ENCODE measurements around the gene GAL3ST3. TPM values are rescaled to one million over a fixed set of nuclear protein-coding genes. Genes with fewer than 3 reads are reported as not detected.
"Not testable (repeated sequence)": the region's sequence is repeated elsewhere in the genome, so short reads cannot be mapped to it uniquely, and the experiment has no call there.

Gene GAL3ST3
- polyA plus RNA-seq, 3 donors: 5.4 to 6.4 (median 6.1) TPM

DNA sequence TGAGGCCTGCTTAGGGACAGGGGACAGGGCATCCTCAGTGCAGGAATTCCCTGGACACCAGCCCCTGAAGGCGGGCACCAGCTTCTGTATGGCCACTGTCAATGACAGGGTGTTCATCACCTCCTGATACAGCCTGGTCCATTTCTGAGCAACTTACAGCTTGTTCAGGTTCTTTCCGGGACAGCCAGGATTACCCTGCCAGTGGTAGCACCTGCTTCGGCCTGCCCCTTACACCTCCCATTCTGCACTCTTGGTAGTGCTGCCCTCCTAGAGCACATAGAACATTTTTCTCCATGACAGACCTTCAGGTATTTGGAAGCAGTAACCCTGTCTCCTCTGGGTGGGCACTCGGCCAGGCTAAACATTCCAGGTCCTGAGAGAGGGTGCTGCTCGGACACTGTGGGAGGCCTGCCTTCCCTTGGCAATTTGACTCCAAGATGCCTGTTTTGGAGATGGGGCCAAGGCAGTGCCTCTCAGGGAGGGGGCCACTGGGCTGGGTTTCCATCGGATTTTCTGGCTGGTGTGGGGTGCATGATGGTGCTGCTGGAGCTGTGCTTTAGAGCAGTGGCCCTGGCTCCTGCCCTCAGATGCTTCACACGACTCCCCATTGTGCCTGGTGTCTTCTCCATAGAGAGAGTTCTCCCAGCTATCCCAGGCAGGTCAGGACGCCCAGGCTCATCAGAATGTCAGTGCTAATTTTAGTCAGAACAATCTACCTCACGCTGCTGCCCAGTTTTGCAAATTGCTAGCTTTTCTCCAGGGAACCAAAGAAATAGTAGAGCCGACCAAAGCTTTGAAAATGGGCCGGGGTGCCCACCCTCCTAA, 1.2 kb downstream of the GAL3ST3 start:
- peak; percentile 58 for DNase-seq

DNA sequence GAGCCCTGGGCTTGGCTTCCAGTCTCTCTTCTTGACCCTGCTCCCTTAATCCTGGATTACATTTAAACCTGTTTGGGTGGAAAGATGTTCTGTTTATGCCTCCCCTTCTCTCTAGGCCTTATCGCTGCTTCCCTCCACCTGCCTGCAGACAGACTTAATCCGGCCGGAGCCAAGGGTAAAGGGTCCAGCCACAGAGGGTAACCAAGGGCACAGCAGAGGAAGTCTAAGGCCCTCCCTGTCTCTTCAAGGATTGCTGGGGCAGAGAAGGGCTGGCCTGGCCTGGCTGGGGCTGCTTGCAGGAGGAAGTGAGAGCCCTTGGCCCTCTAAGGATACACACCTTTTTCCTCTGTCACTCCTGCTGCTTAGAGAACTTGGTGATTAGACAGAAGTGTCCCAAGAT, 2.1 kb downstream of the GAL3ST3 start:
- no peak for DNase-seq

DNA sequence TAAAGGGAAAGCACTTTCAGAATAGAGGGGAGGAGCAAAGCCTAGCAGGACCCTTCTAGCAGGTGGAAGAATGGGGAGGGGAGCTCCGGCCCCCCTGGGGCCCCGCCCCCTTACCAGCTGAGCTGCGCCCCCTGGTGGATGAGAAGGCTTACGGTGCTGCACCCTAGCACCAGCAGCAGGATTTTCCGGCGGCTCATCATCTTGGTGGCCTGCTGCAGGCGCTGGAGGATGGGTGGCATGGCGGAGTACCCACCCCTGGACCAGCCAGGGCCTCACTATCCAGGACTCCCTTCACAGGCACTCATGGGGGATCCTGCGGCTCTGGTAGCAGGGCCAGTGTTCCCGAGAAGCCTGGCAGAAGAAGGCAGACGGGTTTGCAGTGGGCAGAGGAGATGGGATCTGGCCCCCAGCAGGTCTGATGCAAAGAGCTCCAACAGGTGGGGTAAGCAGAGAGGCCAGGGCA, 3.8 kb downstream of the GAL3ST3 start:
- peak; percentile 64 for DNase-seq

DNA sequence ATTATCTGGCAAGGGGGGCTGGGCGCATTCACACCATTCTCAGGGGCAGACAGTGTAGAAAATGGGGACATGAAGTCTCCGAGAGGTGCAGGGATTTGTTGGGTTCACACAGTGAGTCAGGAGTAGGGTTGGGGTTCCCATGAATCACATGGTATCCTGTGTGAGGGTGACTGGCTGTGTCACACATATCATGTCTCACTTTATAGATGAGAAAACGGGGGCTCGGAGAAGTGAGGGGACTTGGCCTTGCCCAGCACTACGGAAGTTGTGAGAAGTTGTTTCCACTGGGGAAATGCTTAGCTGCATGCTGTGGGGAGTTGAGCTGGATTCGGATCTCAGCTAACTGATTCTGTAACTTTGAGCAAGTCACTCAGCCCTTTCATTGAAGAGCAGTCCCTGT, 4.2 kb downstream of the GAL3ST3 start:
- no peak for DNase-seq

DNA sequence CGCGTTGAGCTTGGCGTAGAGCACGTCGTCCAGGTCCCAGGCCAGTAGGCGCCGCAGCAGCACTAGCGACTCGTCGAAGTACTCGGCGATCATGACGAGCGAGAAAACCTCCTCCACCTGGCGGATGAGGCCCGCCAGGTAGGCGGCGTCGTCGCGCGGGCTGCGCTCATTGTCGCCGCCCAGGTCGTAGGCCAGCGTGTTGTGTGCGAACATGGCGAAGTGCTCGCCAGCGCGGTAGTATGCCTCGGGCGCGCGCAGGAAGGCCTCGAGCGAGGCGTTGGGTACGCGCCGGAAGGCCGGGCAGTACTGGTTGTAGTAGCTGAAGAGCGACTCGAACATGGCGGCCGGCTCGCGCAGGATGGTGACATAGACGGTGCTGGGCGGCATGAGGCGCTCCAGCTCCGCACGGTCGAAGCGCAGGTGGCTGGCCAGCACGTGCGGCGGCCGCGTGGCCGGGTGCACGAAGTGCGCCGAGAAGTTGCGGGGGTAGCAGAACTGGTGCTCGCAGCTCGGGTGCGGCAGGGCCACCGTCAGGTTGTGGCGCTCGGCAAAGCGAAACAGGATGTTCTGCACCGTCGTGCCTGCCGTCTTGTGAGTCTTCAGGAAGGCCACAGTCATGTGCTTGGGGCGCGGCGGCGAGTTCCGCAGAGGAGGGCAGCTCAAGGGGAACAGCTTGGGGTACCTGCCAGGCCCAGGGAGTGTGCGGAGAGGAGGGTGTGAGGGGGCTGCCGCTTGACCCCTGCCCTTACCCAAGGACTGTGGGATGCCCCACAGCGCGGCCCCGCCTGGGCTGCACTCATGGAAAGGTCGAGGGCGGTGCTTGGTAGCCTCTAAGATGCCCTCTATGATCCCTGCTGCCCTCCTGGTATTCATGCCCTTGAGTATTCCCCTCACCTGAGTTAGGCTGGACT, 5.7 kb downstream of the GAL3ST3 start:
- DNase-seq: no peak

DNA sequence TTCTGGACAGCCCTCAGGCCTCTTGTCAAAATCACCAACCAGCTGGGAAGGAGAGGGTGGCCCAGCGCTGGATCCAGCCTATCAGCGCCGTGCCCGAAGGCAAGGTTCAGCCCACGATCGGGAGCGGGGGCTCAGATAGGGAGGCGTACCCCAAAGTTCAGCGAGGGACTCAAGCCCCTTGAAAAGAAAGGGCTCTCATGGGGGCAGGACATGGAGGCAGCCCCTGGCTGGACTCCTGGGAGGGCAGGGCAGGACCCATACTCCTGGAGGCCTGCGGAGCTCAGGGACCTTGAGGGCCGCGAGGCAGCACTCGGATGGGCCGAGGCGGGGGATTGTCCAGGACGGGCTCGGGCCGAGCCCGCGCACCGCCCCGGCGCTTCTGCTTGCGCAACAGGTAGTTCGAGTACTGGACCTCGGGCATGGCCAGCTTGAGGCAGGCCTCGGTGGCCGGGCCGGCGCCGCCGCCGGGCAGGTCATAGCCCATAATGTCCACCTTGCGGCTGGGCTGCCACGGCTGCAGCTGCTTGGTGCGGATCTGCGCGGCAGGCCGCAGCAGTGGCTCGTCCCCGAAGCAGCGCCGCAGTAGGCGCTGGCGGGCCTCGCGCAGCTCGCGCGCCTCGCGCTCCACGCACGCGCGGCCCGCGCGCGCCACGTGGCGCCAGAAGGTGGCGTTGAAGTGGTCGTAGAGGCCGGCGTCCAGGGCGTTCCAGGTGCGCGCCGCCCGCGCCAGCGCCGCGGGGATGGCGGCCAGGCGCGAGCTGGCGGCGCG, 6.5 kb downstream of the GAL3ST3 start:
- DNase-seq: no peak

DNA sequence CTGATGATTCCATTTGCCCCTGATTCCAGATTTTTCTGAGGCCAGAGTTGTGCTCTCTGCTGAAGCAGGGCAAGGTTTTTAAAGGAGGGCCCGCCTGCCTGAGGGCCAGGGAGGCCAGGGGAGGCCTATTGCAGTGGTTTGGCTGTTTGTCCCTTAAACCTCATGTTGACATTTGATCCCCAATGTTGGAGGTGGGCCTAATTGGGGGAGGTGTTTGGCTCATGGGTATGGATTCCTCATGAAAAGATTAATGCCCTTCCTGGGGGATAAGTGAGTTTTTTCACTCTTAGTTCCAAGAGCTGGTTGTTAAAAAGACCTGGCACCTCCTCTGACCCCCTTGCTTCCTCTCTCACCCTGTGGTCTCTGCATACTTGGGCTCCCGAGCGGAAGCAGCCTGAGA, 9.2 kb downstream of the GAL3ST3 start:
- no peak for DNase-seq

DNA sequence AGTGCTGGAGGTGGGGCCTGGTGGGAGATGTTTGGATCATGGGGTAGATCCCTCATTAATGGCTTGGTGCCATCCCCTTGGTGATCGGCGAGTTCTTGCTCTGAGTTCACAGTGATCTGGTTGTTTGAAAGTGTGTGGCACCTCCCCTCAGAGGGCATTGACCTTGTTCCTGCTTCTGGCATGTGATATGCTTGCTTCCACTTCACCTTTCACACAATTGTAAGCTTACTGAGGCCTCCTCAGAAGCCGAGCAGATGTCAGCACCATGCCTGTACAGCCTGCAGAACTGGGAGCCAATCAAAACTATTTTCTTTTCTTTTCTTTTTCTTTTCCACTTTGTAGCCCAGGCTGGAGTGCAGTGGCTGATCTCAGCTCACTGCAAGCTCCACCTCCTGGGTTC, 11.6 kb downstream of the GAL3ST3 start:
- DNase-seq: no peak

DNA sequence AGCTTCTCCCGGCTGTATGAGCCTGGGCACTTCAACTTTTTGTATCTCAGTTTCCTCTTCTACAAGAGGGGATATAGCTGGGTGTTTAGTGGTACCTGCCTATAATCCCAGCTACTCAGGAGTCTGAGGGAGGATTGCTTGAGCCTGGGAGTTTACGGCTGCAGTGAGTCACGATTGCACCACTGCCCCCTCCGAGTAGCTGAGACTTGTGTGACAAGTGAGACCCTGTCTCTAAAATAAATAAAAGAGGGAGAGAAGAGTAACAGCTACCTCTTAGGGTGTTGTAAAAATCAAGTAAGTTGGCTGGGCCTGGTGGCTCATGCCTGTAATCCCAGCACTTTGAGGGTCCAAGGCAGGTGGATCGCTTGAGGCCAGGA, 12.6 kb downstream of the GAL3ST3 start:
- DNase-seq: no peak

DNA sequence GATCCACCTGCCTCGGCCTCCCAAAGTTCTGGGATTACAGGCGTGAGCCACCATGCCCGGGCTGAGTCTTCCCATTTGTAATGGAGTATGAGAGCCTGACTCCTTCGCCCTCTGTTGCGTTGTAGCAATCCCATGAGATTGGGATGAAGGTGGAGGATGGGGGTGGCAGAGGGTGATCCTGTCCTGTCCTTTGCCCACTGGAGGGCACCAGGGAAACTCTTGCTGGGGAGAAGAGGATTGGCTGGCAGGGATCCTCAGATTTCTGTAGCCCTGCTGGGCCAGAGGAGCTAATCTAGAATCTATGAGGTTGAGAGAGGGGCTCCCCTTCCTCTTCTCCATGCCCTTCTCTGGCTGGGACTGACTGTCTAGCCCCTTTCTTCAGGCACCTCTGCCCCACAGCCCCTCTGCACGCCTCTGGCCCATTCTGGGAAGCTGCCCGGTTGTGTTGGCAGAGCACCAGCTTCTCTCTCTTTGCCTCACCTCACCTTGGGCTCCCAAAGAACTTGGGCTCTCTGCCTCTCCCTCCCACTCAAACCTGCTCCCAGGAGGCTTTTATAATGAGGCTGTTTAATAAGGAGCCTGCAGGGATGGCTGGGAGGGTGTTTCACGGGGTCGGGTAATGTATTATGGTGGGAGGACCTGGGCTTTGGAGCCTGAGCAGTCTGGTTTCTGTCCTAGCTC, 13.2 kb downstream of the GAL3ST3 start:
- DNase-seq: no peak

DNA sequence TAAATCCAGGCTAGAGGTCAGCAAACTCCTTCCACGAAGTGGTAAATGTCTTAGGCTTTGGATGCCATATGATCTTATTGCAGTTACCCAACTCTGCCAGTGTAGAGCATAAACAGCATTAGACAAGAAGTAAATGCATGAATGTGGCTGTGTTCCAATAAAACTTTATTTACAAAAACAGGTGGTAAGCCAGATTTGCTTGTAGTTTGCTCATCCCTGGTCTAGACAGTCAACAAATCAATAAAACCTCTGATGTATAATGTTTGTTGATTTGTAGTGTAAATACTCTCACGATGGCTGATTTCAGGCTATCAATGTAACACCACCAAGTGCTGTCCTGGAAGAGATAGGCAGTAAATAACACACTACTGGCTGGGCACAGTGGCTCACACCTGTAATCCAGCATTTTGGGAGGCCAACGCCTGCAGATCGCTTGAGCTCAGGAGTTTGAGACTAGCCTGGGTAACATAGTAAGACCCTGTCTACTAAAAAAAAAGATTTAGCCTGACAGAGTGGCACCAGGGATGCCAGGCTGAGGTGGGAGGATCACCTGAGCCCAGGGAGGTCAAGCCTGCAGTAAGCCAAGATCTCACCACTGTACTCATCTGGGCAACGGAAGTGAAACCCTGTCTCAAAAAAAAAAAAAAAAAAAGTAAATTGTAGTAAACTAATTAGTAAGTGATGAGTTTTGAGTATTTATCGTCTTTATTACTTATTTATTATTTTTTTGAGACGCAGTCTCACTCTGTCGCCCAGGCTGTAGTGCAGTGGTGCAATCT, 15.8 kb downstream of the GAL3ST3 start:
- DNase-seq: no peak

DNA sequence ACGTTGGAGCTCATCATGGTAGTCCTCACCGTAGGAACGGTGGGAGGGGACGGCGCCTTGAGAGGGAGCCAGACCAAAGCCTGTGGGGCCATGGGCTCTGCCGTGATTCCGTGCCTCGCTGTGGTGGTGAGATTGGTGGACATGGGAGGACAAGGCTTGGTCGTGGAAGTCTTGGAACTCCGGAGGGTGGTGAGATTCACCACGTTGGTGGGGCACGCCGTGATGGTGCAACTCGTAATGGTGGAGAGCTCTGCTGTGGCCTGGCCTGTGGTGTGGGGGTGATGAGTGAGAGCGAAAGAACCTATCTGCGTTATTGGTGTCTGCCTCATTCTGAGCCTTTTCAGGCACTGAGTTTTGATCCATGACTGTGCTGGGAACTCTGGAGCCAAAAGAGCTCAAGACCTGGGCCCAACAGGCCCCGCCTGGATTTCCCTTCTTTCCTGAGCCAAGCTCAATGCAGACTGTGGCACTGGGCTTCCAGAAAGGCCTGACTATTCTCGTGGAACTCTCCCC, 22.9 kb downstream of the GAL3ST3 start, which contains the start of gene CATSPER1:
CATSPER1 (minus strand) TSS at position 463 of the 513 bp plus-strand sequence; CDS start at position 363, 100 bp downstream.
- DNase-seq: no peak

DNA sequence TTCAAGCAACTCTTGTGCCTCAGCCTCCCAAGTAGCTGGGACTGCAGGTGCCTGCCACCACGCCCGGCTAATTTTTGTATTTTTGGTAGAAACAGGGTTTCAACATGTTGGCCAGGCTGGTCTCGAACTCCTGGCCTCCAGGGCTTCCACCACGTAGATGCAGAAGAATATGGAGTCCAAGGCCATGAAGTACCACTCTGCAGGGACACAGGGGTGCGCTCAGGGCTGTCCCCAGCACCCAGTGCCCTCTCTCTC, 25.8 kb downstream of the GAL3ST3 start:
- not testable (repeated sequence) for DNase-seq

DNA sequence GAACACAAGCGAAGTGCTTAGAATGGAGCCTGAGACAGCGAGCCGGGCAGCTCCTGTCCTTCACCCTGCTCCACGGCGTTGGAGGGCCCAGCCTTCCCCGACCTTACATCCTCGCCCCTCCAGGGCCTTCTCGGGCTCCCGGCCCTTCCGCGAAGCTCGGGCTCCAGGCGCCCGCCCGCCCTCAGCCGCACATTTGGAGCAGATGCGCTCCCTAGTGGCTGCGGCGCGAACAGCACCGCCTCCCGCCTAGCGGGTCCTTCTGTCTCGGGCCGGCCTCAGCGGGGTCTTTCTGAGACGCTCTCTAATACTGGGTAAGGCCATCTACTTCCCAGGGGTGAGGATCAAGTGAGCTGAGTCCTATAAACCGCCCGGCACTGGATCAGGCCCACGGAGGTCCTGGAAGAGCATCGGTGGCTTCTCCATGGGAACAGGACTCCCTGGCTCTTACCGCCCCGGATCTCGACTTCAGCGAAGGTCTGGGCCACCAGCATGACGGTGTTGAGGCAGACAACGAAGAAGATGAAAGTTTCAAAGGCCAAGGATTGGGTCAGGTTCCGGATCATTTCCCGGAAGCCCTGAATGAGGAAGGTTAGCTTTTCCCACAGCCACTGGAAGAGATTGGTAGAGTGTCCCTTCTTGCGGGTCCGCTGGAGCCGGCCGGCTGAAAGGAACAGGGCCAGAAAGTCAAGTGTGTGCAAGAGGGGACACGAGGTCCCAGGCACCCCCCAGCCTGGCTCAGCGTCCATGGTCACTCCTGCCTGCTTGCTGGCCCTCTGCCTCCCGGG, 26.4 kb downstream of the GAL3ST3 start:
- peak; percentile 44 for DNase-seq

DNA sequence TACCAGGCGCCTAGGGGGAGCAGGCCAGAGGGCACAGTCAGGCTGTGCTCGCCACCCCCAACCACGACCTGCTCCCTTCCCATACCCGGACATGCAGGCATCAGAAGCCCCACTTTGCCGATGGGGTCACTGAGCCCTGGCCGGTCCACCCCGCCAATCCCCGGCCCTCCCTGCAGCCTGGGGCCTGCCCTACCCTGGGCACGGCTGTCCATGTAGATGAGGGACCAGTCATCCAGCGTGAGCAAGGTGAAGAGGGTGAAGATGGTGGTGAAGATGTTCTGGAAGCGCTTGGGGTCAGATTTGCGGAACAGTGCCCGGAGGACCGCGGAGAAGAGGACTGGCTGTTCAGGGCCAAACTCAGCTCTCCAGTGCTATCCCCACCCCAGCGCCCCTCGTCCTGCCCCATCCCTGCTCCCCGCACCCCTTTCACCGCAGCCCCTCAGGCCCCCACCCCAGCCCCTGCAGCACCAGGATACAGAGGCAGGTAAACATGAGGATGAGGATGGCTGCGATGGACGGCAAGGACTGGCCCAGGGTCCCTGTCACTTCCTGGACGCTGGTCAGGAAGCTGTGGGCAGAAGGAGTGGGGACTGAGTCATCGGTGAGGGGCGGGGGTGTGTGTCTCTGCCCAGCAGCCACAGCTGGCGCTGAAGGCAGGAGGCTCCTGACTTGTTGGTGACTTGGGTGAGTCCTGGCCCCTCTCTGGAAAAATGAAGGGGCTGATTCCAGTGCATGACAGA, 28.2 kb downstream of the GAL3ST3 start:
- no peak for DNase-seq

DNA sequence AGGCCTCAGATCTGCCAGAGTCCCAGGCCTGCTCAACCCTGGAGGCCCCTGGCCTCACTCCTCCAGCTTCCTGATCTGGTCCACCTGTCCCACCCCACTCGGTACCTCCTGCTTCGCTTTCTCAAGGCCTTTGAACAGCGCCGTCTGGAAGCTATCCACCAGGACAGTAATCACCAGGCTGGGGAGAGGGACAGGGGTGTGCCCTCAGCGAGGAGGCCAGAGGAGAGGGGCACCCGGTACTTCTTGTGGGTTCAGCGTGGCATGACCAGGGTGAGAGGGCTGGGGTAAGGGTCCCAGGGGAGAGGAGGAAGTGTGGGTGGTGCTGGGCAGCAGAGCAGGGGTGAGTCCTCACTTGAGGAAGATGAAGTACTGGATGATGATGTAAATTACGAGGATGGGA, 28.7 kb downstream of the GAL3ST3 start:
- no peak for DNase-seq

DNA sequence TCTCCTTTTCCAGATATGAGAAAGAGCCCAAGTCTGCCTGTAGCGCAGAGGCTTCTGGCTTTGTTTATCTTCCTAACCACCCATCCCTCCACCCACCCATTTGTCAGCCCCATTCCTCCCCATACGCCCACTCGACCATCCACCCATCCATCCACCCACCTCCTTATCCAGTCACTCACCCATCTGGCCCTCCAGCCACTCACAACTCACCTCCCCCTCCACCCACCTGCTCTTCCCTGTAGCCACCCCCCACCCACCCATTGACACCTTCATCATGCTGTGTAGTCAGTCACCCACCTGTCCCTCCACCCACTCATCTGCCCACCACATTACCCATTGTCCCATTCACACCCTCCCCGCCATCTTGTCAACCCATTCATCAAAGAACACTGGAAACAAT, 31.6 kb downstream of the GAL3ST3 start:
- DNase-seq: no peak

DNA sequence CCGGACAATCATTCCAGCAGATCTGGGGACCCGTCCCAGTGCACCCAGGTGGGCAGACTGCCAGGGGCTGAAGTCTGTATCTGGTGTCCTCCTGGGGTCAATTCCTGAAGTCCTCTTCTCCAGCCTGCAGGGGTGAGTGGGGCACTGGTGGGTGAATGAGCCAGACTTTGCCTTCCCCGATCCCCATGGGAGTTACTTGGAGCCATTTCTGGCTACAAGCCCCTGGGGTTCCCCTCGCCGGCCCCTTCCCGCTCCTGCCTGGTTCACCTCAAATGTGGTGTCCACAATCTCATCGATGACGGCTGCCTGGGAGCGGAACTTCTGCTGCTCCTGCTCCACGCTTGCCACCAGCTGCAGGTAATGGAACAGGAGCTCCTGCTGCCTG, 32.2 kb downstream of the GAL3ST3 start:
- DNase-seq: no peak
